ENCODE measurements around the gene MAP1LC3C. TPM values are rescaled to one million over a fixed set of nuclear protein-coding genes. Genes with fewer than 3 reads are reported as not detected.

The MAP1LC3C gene
- total RNA-seq, 2 donors from 2014 or later = 0.26 to 9.6 TPM

DNA sequence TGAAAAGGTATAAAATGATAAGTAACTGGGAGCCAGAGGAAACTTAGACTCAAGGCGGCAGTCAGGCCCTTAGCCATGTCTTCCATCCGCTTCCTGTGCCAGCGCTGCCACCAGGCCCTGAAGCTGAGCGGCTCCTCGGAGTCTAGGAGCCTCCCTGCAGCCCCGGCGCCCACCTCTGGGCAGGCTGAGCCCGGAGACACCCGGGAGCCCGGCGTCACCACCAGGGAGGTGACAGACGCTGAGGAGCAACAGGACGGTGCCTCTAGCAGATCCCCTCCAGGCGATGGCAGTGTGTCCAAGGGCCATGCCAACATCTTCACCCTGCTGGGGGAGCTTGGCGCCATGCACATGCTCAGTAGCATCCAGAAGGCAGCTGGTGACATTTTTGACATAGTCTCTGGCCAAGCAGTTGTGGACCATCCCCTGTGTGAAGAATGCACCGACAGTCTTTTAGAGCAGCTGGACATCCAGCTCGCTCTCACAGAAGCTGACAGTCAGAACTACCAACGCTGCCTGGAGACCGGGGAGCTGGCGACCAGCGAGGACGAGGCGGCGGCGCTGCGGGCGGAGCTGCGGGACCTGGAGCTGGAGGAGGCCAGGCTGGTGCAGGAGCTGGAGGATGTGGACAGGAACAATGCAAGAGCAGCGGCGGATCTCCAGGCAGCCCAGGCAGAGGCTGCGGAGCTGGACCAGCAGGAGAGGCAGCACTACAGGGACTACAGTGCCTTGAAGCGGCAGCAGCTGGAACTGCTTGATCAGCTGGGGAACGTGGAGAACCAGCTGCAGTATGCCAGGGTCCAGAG lies 41.0 kb downstream of the MAP1LC3C start, which contains the start of gene BECN2:
Gene BECN2, plus strand, starts transcription at position 76 of the 803 bp plus-strand sequence. Its CDS starts 0 bp downstream, at position 76.
- Histone ChIP-seq H3K4me3 (no peak within 1 kb of the TSS), H3K36me3 (replicated peaks in 1 of 2; ENCODE audit: insufficient read depth in 1 of 2, low read depth in 2 of 2) (no peaks in the 10 kb centered on the region), H3K9me3 (no peaks in the 10 kb centered on the region), H3K27me3 (no peaks in the 10 kb centered on the region), H3K27ac (no peak within 1 kb of the TSS), H3K4me1 (no peaks in the 10 kb centered on the region)
- ATAC-seq (no peak), DNase-seq (no peak)
- intact Hi-C loops (cut with DNase I) = no loop called here
- 84 to 89% methylated on average over 12 to 28 of the region's 33 CpGs for WGBS, 2 donors
- TF ChIP-seq POLR2A (IDR thresholded peaks at IDR 0.05) = no peak

DNA sequence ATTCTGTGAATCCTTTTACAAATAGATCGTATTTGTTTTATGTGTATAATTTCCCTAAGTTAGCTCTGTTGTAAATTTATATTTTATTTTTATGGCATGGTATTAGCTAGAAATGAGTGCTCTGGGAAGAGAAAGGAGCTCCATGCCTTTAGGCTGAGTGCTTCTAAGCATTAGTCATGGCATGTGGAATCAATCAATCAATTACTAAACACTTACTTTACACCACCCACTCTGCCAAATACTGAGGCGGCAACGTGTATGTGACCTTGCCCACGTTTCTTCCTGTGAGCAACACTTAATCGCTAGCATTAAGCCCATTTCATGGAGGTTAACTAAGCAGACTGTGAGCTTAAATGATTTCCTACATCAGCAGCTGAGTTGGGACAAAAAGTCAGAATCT lies 48.5 kb downstream of the MAP1LC3C start:
- no peak overlapping the region for H3K4me3 ChIP-seq
- no peak for ATAC-seq
- intact Hi-C loops (cut with DNase I) = no loop called here
- TF ChIP-seq, protein P1, sequence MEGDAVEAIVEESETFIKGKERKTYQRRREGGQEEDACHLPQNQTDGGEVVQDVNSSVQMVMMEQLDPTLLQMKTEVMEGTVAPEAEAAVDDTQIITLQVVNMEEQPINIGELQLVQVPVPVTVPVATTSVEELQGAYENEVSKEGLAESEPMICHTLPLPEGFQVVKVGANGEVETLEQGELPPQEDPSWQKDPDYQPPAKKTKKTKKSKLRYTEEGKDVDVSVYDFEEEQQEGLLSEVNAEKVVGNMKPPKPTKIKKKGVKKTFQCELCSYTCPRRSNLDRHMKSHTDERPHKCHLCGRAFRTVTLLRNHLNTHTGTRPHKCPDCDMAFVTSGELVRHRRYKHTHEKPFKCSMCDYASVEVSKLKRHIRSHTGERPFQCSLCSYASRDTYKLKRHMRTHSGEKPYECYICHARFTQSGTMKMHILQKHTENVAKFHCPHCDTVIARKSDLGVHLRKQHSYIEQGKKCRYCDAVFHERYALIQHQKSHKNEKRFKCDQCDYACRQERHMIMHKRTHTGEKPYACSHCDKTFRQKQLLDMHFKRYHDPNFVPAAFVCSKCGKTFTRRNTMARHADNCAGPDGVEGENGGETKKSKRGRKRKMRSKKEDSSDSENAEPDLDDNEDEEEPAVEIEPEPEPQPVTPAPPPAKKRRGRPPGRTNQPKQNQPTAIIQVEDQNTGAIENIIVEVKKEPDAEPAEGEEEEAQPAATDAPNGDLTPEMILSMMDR (IDR thresholded peaks at IDR 0.05) = no peak
- TF ChIP-seq POLR2A (IDR thresholded peaks at IDR 0.05) = no peak
- no peak for DNase-seq
- 23 to 36% methylated on average over 5 of the region's 5 CpGs for WGBS, 2 donors
- H3K27ac ChIP-seq = no peak overlapping the region
- no peaks in the 10 kb centered on the region for H3K27me3 ChIP-seq
- H3K4me1 ChIP-seq = no peaks in the 10 kb centered on the region
- H3K9me3 ChIP-seq = no peaks in the 10 kb centered on the region
- no peaks in the 10 kb centered on the region for H3K36me3 ChIP-seq (replicated peaks in 1 of 2; ENCODE audit: insufficient read depth in 1 of 2, low read depth in 2 of 2)

DNA sequence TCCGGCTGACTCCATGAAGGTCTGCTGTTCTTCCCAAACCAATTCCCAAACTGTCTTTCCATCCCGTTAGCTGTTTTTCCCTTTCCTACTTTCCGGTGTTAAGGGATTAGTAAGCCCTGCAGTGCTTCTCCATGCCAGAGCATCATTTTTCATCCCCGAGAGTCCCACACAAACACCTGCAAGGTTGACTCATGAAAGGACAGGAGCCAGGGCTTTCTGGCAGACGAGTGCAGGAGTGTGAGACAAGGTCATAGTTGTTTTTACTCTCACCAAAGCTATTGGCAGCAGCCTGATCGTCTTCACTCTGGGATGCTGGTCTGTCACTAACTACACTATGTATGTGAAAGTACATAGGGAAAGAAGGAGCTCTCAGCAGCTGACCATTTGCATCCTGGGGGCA lies 51.5 kb downstream of the MAP1LC3C start:
- Histone ChIP-seq H3K4me3 (no peak overlapping the region), H3K36me3 (replicated peaks in 1 of 2; ENCODE audit: insufficient read depth in 1 of 2, low read depth in 2 of 2) (no peaks in the 10 kb centered on the region), H3K27me3 (no peaks in the 10 kb centered on the region), H3K9me3 (no peaks in the 10 kb centered on the region), H3K27ac (no peak overlapping the region), H3K4me1 (no peaks in the 10 kb centered on the region)
- 40 to 41% methylated on average over 6 of the region's 6 CpGs for WGBS, 2 donors
- intact Hi-C loops (cut with DNase I) = no loop called here
- DNase-seq = no peak
- TF ChIP-seq, protein P1 (IDR thresholded peaks at IDR 0.05) = no peak
- no peak for TF ChIP-seq POLR2A (IDR thresholded peaks at IDR 0.05)
- no peak for ATAC-seq

Other genes starting within 250 kb of the MAP1LC3C start
- not detected for gene EXO1, start 150.9 kb downstream of the MAP1LC3C start, total RNA-seq
- gene BECN2, start 41.3 kb downstream of the MAP1LC3C start, total RNA-seq = not detected

Data from body of pancreas (tissue), 4 donors.